Measurements from ENCODE around the gene TENM3.

Gene TENM3

DNA sequence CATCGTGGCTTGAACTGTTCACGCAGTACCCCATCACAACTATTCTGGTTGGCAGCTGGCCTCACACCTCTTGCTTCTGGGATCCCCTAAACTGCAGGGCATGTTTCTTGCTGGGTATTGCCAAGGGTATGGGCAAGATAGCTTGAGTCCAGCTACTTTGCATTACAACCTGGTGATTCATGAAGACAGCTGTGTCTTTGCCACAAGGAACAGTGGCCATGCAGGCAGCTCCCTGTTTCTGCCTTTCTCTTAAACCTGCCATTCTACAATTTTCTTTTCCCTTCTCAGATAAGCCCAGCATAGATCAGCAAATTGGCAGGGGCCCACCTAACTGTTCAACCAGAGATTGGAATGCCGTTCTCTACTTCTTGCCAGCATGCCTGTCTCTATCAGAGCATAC lies 42.8 kb downstream of the TENM3 start:
- no peak for DNase-seq (ENCODE audit: extremely low read depth in 1 of 2, low read depth in 1 of 2)

DNA sequence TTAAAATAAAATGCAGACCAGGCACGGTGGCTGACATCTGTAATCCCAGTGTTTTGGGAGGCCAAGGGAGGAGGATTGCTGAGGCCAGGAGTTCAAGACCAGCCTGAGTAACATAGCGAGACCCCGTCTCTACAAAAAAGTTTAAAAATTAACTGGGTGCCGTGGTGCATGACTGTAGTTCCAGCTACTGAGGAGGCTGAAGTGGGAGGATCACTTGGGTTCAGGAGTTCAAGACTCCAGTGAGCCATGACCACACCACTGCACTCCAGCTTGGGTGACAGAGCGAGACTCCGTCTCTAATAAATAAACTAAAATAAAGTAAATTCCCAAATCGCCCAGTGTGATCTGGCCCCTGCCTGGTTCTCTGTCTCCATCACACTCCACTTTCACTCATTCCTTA lies 43.7 kb downstream of the TENM3 start:
- no peak for DNase-seq (ENCODE audit: extremely low read depth in 1 of 2, low read depth in 1 of 2)

DNA sequence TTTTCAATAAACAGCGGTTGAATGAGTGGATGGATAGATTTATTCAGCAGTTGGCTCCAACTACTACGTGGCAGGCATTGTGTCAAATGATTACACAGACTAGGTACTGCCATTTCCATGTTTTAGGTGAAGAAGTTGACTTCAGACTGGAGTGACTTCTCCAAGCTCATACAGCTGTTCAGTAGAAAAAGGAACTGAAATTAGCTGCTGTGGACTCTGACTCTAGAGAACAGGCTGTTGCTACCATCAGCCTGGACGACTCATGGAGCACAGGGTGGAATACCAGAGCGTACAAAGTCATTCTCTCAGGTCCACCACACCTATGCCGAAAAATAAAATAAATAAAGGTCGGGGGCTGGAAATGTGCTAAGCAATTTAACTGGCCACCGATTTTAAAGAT lies 45.3 kb downstream of the TENM3 start:
- DNase-seq (ENCODE audit: extremely low read depth in 1 of 2, low read depth in 1 of 2), result no peak

DNA sequence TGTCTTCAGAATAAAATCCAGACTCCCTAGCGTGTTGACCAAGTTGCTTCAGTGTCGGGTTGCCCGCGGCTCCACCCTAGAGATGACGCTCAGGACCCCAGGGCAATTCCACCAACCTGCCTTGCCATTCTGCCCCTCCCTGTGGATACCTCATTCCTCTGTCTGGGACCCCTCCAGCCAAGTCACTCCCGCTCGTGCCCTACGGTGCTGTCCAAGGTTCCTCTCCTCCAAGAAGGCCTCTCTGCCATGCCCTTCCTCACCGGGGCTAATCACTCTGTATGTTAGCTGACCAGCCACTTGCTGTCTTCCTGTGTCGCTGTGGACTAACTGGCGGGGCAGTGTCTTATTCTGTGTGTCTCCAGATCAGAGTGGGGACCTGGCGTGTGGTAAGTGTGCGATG lies 46.6 kb downstream of the TENM3 start:
- no peak for DNase-seq (ENCODE audit: extremely low read depth in 1 of 2, low read depth in 1 of 2)

DNA sequence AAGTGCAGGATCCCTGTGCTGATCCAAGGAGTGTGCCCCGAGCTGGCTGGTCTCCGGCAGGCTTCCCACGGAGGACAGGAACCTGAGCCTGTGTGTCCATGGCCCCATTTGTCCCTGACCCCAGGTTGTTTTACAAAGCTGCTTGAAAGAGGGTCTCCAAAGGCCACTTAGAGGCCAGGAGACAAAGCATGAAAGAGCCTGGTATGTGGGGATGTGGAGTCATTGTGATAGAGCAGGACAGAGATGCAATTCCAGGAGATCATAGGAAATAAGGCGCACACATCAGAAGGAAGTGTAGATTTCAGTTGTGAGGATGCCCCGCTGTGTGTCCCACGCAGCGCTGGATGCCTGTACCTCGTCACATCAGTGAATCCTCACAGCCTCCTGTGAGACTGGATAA lies 48.0 kb downstream of the TENM3 start:
- no peak for DNase-seq (ENCODE audit: extremely low read depth in 1 of 2, low read depth in 1 of 2)

DNA sequence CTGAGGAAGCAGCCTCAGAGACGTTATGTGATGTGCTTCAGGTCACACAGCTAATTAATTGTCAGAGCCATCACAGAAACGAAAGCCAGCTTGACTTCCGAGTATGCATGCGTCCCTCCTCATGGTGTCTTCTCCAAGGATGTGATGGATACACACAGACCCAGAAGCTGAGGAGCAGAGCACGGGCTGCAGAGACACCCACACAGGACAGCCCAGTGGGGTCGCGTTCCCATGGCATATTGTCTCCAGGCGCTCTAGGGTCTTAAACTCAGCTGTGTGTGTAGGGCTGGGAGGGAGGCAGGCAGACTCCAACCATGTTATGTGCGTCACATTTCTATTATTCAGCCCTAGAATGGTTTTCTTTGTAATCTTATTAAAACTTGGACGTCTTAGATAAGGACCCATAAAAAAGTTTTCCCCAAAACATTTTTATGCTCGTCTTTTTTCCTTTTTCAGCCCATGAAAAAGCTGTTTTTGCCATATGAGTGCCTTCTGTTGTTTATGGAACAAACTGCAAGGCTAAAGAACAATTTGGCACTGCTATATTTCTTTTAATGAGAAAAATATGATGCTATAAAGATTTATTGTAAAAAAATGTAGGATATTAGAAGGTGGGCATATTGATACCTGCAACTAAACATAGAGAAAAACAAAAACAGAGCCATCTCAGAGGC lies 48.5 kb downstream of the TENM3 start:
- no peak for DNase-seq (ENCODE audit: extremely low read depth in 1 of 2, low read depth in 1 of 2)

DNA sequence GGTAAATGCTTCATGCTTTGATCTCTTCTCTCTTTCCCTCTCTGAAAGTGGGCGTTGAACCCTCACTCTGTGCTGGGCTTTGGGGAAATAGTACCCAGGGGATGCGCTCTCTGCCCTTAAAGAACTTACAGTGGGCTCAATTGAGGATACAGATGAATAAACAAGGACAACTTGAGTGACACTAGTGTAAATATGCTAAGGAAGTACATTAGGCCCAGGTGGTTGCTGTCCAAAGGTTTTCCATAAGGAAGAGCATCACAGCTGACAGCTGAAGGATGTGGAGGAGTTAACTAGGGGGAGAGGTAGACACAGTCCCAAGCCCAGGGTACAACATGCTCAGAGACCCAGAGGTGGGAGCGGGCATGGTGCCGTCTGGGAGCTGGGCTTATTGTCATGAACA lies 49.4 kb downstream of the TENM3 start:
- DNase-seq (ENCODE audit: extremely low read depth in 1 of 2, low read depth in 1 of 2), result no peak

DNA sequence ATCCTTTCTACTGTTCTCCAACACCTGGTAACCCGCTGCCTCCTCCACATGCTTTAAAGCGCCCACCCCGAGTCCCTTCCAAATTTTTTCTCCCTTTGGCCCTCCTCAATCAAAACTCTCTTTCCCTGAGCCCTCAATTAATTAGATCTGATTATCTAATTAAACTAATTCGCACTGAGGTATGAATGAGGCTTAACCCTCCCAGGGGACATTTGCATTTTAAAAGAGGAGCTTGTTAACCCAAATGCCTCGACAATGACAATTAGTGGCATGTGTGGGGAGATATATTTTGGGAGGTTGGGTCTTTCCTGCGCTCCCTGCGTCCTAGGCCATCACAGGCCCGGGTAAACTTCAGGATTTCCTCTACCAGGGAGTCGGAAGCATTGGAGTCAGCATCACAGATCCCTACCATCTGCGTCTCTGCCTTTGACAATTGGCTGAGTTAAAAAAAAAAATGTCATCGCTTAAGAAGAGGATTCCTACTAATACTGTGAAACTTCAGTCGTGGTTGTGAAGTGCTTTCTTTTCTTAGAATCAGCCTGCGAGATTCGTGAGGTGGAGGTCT lies 50.6 kb downstream of the TENM3 start:
- no peak for DNase-seq (ENCODE audit: extremely low read depth in 1 of 2, low read depth in 1 of 2)

DNA sequence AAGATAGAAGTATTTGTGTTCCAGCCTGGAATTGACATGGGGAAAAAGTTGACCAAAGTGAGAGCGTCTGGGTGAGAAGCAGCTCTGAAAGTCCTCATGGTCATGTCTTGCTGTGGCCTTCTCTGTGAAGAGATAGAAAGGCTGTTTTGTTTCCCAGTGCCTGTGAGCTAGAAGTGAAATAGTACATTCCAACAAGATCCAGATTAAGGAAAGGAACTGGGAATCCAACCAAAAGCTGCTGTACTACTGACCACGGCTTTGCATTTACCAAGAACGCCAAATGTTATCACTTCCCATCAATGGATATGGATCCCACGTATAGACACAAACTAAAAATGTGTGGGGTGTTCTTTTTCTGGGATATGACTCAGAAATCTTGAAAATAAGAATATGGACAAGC lies 51.2 kb downstream of the TENM3 start:
- DNase-seq (ENCODE audit: extremely low read depth in 1 of 2, low read depth in 1 of 2), result no peak

DNA sequence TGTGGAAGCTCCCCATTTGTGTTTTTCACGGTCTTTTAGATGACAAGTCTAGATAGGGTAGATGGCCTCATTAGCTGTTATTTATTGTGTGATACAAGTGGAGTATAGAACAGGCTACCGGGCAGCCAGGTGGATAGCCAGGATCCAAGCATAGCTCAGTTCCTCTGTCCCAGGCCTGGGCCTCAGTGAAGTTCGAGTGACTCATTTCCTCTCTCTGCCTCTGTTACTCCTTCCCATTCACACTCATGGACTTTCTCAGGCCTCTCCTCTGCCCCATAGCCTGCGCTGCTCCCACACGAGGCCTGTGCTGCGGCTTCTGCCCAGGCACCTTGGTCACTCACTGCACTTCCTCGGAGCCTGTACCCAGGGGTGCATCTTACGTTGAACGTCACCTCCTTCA lies 54.5 kb downstream of the TENM3 start:
- no peak for DNase-seq (ENCODE audit: extremely low read depth in 1 of 2, low read depth in 1 of 2)

DNA sequence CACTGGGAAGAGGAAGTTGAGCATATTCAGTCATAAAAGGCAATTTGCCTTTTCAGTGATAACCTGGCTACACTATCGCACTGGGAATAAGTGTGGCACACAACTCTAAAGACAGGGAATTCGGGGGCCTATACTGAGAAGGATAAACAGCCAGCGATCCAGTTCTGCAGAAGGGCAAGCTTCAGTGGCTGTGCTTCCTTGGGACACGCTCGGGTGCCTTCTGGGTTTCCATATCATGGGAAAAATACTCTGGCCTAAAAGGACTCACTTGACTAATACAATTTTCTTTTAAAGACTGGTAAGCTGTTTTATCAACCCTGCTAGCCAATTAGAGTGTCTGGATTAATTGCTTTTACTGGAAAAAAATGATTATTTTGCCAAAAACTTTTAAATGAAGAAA lies 58.5 kb downstream of the TENM3 start:
- no peak for DNase-seq (ENCODE audit: extremely low read depth in 1 of 2, low read depth in 1 of 2)

DNA sequence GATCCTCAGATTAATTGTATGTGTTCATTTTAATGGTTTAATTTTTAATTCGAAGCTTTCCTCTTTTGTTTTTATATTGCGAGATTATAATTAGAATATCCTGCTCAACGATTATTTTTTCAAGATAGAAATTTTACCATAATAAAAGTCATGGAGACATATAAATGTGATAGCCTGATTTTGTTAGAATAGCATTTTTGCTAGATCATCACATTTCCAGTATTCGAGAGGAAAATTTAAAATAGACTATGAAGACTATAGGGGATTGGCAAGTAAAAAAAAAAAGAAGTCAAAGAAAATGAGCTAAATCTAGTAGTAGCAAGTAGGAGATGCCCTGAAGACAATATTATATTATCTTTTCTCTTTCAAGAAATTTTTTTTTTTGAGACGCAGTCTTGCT lies 60.6 kb downstream of the TENM3 start:
- no peak for DNase-seq (ENCODE audit: extremely low read depth in 1 of 2, low read depth in 1 of 2)

DNA sequence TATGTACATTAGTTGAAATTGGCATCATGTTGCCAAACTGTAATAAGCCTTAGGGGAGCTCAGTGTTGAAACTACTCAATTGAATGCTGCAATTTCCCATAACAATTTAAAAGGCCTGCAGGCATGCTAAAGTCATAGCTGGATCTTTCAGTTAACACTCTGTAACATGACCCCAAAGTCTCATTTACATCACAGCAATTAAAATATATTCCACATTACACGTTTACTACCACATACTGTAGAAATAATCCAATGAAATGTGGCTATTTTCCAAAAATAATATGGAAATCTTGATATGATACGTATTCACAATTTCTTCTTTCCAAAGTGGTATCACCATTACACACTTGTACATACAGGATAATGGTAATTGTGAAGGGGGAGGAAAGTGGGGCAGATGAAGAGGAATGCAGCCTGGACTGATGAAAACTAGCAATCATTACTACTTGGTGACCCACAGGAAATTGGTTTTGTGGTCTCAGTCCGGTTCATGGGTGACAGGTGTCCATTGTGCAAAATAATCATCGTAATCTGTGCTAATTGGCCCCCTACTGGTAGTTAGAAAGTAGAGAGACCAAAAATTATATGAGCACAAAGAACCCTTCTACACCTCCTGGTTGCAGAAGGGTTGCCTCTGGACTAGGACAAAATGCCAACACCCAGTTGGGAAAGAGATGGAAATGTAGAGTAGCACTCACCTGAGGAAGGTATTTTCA lies 63.7 kb downstream of the TENM3 start:
- no peak for DNase-seq (ENCODE audit: extremely low read depth in 1 of 2, low read depth in 1 of 2)

DNA sequence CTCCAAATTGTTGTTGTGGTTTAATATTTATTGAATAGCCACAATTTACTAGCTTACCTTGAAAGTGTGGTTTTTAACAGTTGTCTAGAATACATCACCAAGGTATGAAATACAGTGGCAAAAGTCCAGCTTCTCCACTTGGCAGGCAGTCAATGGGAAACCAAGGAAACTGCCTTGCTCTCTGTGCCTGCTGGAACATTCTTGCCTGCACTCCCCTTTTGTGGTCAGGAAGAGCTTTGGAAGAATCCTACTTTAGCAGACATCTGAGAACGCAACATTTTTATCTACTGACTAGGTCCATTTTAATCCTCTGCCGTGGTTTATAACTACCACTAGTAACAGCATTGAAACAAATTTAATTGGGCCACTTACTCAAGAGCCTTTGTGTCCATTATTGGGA lies 64.5 kb downstream of the TENM3 start:
- DNase-seq (ENCODE audit: extremely low read depth in 1 of 2, low read depth in 1 of 2), result no peak

DNA sequence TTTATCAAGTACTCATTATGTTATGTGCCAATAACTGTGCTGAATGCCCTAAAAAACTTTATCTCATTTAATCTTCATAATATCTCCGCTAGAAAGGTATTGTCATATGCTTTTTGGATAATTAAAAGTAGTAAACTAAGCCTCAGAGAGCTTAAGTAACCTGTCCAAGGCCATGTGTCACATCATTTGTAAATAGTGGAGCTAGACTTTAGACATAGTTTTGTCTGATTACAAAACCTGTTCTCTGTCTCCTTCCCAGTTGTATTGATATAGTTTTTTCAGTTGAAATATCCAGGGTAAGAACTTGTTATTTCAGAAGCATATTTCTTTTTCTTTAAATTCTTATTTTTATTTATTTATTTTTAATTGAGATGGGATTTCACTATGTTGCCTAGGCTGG lies 66.7 kb downstream of the TENM3 start:
- no peak for DNase-seq (ENCODE audit: extremely low read depth in 1 of 2, low read depth in 1 of 2)

DNA sequence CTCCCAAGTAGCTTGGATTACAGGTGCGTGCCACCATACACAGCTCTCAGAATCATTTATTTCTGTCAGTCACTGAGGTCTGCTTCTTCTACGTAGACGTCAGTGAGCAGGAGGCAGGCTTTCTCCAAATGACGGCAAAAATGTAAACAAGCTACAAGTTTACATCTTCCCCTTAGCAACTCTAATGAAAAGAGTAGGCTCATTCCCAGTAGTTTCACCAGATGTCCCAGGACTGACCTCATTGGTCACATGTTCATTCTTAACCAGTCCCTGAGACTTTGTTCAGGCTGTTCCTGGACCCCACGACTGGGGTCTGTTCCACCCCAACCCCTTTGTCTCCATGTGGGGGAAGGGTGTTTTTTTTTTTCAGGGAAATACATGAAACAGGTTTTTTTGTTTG lies 67.1 kb downstream of the TENM3 start:
- no peak for DNase-seq (ENCODE audit: extremely low read depth in 1 of 2, low read depth in 1 of 2)

DNA sequence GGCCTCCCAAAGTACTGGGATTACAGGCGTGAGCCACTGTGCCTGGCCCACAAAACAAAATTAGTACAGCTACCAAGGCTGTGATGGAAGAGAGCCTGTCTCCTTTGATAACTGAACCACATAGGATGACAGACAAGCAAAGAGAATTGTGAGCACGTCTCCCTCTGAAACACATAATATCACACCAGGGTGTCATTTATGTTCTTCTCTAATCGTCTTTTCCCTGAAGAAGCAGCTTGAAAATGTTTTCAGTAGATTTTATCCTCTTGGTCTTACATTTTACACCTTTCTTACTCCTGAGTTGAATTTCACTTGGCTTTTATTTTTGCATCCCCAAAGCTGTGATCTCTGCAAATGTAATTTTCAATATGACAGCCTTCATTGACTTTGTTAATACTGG lies 67.8 kb downstream of the TENM3 start:
- no peak for DNase-seq (ENCODE audit: extremely low read depth in 1 of 2, low read depth in 1 of 2)

DNA sequence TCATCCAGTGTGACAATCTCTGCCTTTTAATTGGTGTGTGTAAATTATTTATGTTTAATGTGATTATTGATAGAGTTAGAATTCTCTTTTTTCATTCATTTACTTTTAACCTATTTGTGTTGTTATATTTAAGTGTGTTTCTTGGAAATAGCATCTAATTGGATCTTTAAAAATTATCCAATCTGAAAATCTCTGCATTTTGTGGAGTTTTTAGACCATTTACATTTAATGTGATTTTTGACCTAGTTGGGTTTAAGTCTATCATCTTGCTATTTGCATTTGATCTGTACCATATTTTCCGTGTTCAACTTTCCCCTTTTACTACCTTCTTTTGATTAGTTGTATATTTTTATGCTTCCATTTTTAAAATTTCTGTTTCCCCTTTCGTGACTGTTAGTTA lies 71.3 kb downstream of the TENM3 start:
- DNase-seq (ENCODE audit: extremely low read depth in 1 of 2, low read depth in 1 of 2), result no peak

DNA sequence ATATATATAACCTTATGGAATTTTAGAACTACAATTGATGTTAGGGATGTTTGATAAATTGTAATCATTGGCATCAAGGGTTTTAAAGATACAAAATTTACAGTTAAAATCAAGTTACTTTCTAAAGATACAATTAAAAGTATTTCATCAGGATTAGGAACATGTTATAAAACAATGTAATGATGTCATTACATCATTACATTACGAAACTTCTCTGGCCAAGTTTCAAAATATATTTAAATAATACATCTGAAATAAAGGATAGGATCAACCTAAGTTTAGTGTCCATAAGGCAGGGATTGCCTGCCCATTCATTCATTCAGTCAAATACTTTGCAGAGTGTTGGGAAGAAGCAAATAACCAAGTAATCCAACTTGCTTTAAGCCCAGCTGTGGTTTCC lies 75.1 kb downstream of the TENM3 start:
- DNase-seq (ENCODE audit: extremely low read depth in 1 of 2, low read depth in 1 of 2), result no peak

DNA sequence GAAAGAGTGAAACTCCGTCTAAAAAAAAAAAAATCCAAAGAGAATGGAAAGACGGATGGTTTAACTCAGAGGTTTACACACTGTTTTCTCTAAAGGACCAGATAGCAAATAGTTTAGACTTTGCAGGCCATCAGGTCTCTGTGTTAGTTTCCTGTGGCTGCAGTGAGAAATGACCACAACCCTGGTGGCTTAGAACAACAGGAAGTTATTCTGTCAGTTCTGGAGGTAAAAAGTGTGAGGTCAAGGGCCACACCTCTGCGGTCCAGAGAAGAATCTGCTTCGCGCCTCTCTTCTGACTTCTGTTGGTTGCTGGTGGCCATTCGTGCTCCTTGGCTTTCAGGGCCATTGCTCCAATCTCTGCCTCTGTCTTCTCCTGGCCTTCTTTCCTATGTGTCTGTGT lies 76.9 kb downstream of the TENM3 start:
- no peak for DNase-seq (ENCODE audit: extremely low read depth in 1 of 2, low read depth in 1 of 2)

DNA sequence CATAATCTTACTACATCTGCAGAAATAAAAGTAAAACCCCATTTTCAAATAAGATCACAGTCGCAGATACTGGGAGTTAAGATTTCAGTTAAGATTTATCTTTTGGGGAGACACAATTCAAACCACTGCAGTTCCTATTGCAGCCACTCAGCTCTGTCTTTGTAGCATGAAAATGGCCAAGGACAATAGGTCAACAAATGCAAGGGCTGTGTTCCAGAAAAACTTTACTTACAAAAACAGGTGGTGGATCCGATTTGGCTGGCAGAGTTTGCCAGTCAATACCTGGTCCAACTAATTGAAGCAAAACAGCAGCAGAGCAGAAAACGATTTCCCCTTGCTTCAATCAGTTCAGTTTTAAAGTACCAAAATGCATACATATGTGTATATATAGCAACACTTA lies 77.4 kb downstream of the TENM3 start:
- no peak for DNase-seq (ENCODE audit: extremely low read depth in 1 of 2, low read depth in 1 of 2)

DNA sequence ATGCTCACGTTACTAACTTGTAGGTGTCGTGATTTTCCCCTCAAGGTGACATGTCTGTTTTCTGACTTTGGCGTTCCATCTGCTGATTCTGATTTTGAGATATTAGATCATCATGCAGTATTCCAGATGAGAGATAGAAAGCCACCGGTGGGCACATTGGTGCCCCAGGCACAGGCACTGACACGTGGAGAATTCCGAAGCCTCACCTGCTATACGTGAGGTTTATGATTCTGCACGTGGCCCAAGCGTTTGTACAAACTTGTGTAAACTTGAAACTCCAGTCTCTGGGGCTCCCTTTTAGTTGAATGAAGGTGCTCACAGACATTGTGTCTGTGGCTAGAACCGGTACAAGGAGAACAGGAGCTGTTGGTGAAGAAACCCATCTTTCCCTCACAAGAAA lies 81.1 kb downstream of the TENM3 start:
- DNase-seq (ENCODE audit: extremely low read depth in 1 of 2, low read depth in 1 of 2), result no peak

DNA sequence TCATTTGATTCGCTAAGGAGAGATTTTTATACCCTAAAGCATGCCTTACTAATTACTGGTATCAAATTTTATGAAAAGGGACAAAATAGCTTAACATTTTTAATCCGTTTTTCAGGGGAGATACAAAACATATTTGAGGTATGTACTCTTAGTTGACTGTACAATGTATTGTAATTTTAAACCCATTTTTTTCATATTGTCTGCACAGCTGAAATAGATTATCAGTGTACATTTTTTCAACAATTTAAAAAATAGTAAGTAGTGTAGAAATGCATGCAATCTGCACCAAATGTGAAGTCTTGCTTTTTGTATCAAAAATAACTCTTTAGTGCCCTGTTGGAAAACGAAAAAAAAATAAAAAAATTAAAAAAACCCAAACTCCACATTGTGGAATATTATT lies 82.2 kb downstream of the TENM3 start:
- DNase-seq (ENCODE audit: extremely low read depth in 1 of 2, low read depth in 1 of 2), result no peak

Data from activated CD8-positive, alpha-beta memory T cell treated with anti-CD3 and anti-CD28 coated beads for 1 hour (primary cell).